Occipital lobe (tissue), 2 donors: ENCODE measurements around the gene KNSTRN. TPM values are rescaled to one million over a fixed set of nuclear protein-coding genes. Genes with fewer than 3 reads are reported as not detected.

Source experiments
- DNase-seq: peaks from one replicate; lab custom pipeline; 2025; lab: John Stamatoyannopoulos, UW
- total RNA-seq: library from RNA; depleted of rRNA; stranded (reverse); fragments of >200 nt; gene quantifications from one replicate; pipeline ENCODE4 v1.2.3, GENCODE V29; 2014

The KNSTRN gene
- 17.8 TPM for total RNA-seq

GRCh38 chr15:40382580-40383456 lies at the start of gene KNSTRN:
KNSTRN (plus strand) TSS chr15:40382721; CDS start chr15:40382836, 115 bp downstream.
- DNase-seq = peak; percentile 90

DNA sequence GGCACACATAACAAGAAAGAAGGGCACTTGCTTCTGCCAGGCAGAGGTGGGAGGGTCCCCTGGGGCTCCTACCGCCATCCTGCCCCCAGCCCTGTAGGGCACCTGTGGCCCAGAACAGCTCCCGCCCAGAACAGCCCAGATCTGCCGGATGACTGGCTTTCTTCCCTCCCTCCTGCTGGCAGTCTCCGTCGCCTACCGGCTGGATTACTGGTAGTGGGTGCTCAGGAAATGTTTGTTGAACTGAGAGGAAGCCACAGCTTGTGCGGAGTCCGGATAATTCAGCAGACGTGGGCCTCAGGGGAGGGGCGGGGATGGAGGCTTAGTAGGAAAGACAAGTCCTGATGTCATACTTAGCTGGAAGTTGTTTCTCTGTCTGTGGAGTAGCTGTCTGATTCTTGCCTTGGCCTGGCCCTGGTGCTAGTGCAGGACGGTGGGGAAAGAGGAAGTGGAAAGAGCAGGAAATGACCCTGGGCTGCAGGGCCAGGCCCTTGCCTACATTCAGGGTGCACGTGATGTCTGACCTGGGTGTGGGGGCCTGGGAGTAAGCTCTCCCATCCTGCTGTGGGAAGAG lies 48.5 kb upstream of the KNSTRN start:
- DNase-seq = peak; percentile 13

GRCh38 chr15:40334541-40334940 lies 48.0 kb upstream of the KNSTRN start:
- DNase-seq = no peak

GRCh38 chr15:40334941-40335795 lies 47.4 kb upstream of the KNSTRN start:
- no peak for DNase-seq

GRCh38 chr15:40335938-40336743 lies 46.4 kb upstream of the KNSTRN start:
- DNase-seq = no peak

DNA sequence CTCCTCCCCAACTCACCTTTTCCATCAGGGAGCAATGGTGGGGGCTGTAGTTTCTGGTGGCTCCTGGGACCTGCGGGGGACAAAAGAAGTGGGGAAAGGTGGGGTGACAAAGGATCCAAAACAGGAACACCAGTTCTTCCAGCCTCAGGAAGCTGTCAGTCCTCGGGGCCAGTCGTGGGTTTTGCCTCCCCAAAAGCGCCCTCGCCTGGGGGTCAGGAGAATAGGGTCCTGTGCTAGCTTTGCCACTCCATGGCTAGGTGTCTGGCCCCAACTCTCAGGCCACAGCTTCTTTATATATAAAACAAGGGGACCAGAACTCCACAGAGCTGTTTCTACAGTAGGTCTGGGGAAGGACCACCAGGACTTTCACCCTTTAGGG lies 45.8 kb upstream of the KNSTRN start:
- no peak for DNase-seq

GRCh38 chr15:40337597-40337996 lies 44.9 kb upstream of the KNSTRN start:
- DNase-seq = no peak

- DNase-seq = no peak
Observed at GRCh38 chr15:40338041-40338657, 44.4 kb upstream of the KNSTRN start.

DNA sequence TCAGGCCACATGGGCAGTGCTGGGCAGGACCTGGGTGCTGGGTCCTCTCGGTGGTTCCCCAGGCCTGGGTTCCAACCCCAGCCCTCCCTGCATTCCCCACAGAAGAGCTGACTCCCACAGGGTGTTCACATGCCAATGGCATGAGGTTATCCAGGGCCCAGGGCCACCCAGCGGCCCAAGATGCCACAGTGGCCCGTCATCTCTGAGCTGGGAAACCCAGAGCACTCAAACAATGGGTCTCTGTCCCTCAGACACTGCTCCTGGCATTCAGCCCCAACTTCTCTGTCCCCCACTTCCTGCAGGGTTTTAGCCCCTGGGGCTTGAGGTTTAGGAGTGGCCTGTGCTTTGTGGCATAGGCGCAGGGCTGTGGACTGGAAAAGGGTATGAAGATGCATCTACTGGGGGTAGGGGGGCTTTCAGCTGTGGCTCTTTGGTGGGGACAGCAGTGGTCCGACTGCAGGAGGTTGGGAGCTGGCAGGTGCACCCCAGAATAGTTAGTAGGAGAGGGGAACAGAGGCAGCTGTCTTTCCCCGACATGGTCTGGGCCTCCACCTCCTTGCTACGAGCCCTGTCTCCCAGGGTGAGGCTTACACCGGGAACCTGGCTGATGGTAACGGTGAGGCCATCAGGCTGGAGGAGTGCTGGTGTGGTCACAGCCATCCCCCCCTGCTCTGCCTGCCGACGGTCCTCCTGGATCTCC lies 43.5 kb upstream of the KNSTRN start:
- peak; percentile 34 for DNase-seq

GRCh38 chr15:40339621-40339945 lies 42.9 kb upstream of the KNSTRN start:
- no peak for DNase-seq

GRCh38 chr15:40340038-40340739 lies 42.3 kb upstream of the KNSTRN start:
- DNase-seq = no peak

DNA sequence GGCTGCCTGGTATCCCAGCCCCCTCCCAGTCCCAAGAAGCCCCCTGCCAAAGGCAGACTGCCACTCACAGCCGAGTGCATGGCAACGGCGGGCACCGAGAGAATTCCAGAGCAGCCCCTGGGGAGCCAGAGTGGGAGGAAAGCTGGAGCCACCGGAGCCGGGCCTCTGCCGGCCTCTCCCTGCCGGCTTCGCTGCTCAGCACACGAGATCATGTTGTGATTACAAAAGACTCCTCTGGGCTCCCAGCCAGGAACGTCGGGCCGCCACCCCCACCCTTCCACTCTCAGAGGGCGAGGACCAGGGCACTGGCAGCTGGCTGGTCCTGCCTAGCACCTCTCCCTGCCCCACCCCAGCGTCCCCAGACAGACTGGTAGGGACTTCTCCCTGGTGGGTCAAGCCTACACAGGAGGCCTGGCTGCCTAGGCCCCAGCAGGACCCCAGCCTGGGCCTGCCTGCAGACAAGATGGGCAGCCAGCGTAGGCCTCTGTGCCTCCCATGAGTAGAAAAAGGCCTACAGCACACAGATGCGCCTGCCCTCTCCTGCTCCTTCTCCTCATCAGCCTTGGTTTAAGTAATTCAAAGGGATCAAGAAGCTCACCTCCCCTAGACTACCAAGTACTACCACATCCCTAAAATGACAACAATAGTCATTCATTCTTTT lies 41.7 kb upstream of the KNSTRN start, which contains the start of gene CCDC9B:
Gene CCDC9B (minus strand): TSS at position 200 of the 661 bp plus-strand sequence. CDS start 120 bp downstream, at position 80.
- DNase-seq = peak; percentile 75

GRCh38 chr15:40342416-40343320 lies 39.9 kb upstream of the KNSTRN start:
- DNase-seq = no peak

- no peak for DNase-seq
Observed at GRCh38 chr15:40343512-40343911, 39.0 kb upstream of the KNSTRN start.

DNA sequence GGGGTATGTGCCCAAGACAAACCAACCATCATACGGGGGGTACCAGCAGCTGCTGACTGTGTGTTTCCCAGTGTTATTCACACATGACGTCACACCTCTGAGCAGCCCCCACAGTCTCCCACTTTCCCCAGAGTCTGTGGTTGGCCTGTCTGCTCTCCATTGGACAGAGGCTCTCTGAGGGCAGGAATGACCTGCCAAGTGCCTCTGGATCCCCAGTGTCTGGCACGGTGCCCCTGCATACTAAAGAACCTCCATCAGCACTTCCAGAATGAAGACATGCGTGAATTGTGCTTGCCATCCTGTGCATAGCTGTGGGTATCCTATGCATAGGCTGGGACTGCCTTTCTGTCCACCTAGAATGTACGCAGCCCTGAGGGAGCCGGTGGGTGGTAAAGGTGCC lies 38.3 kb upstream of the KNSTRN start:
- no peak for DNase-seq

- DNase-seq = peak; percentile 46
Observed at GRCh38 chr15:40344631-40345120, 37.8 kb upstream of the KNSTRN start.

- DNase-seq = no peak
Observed at GRCh38 chr15:40345225-40345866, 37.2 kb upstream of the KNSTRN start.
